Measurements from ENCODE around the gene AMIGO3. TPM values are rescaled to one million over a fixed set of nuclear protein-coding genes. Genes with fewer than 3 reads are reported as not detected.
"Not testable (repeated sequence)": the region's sequence is repeated elsewhere in the genome, so short reads cannot be mapped to it uniquely, and the experiment has no call there.

AMIGO3 gene
- total RNA-seq, 1 donor from 2014 or later: 1.0 TPM

- DNase-seq: peak; percentile 25
Observed at GRCh38 chr3:49686769-49687423, 32.6 kb downstream of the AMIGO3 start.

GRCh38 chr3:49686346-49686745 lies 33.1 kb downstream of the AMIGO3 start:
- not testable (repeated sequence) for DNase-seq

- not testable (repeated sequence) for DNase-seq
Observed at GRCh38 chr3:49685846-49686245, 33.6 kb downstream of the AMIGO3 start.

- not testable (repeated sequence) for DNase-seq
Observed at GRCh38 chr3:49685103-49685502, 34.4 kb downstream of the AMIGO3 start.

- DNase-seq: not testable (repeated sequence)
Observed at GRCh38 chr3:49684453-49684852, 35.0 kb downstream of the AMIGO3 start.

DNA sequence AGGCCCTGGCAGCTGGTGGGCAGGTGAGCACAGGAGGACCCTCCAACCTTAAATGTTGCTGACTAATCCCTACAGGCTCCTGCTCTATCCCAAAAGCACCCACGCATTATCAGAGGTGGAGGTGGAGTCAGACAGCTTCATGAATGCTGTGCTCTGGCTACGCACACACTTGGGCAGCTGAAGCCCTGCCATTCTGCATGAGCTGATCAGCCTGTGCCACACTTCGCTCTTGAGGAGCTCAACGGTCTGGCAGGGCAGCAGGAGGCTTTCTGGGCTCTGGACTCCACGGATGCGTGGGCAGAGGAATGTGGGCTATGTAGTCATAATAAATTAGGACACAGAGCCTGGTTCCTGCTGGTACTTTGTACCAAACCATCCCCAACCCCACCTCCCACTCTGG lies 36.3 kb downstream of the AMIGO3 start:
- DNase-seq: no peak

- DNase-seq: no peak
Observed at GRCh38 chr3:49681543-49681942, 37.9 kb downstream of the AMIGO3 start.

GRCh38 chr3:49681232-49681522 lies 38.3 kb downstream of the AMIGO3 start:
- DNase-seq: no peak

GRCh38 chr3:49680493-49681231 lies 38.8 kb downstream of the AMIGO3 start:
- no peak for DNase-seq

GRCh38 chr3:49675912-49676311 lies 43.6 kb downstream of the AMIGO3 start:
- no peak for DNase-seq

- DNase-seq: no peak
Observed at GRCh38 chr3:49674497-49674983, 44.9 kb downstream of the AMIGO3 start.

- DNase-seq: peak; percentile 95
Observed at GRCh38 chr3:49673715-49674496, 45.6 kb downstream of the AMIGO3 start, which contains the start of gene APEH. APEH (plus strand) TSS chr3:49674351; CDS start chr3:49674402, 51 bp downstream.

DNA sequence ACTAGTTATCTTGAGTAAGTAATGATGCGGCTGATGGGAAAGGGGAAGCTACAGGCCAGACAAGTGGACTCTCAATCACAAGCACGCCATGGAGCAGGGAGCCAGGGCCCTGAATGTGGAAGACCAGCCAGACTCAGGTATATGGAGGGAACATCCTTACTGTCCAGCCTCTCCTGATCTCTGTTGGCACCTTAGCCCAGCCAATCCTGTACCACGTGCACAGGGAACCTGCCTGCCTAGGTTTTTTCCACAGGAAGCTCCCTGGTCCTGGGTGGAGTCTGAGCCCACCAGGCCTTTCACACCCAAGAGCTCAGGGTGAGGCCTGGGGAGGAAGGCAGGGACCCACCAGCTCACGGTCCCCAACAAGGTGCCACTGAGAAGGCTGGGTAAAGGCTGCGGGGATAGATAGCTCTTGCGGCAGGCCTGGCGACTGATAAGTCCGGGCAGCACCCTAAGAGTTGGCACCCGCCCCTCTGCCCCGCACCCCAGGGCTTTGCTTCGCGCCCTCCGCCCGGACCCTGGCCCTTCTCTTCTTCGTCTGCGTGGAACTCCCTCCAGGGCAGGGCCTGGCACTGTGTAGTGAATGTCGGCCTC lies 46.3 kb downstream of the AMIGO3 start:
- DNase-seq: peak; percentile 20

- DNase-seq: peak; percentile 82
Observed at GRCh38 chr3:49671291-49672288, 47.9 kb downstream of the AMIGO3 start.

- DNase-seq: no peak
Observed at GRCh38 chr3:49670940-49671290, 48.6 kb downstream of the AMIGO3 start.

DNA sequence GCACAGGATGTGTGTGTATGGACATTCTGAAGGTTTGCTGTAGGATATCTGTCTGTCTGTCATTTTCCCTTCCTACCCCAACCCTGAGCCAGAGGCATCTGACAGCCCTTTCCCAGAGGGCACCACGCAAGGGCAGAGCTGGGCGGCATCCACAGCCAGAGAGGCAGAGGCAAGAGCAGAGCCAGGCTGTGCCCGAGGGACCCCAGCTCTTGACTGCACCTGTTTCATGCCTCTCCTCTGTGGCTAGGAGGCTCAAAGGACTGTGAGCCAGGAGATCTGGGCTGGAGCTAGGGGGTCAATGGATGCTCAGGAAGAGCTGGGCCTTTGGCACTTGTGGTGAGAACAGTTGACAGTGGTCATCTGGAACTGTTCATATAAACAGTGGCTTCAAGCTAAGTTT lies 50.1 kb downstream of the AMIGO3 start:
- DNase-seq: no peak

DNA sequence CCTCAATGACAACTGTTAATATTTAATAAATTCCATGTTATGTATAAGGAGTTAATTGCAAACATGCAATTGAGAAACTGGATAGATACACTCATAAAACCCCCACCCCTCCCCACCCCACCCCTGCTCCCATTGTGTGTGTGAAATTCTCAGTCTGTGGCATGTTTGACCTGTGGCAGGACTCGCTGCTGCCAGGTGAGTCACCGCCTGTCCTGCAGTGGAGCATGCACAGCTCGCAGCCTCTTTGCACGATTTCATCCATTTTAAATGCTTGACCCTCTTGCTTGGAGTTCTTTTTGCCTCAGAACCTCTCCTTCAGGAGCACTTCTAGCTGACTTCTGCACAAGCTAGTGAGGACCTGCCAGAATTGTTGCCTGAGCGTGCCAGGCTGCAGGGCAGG lies 50.6 kb downstream of the AMIGO3 start:
- no peak for DNase-seq

GRCh38 chr3:49668414-49668797 lies 51.1 kb downstream of the AMIGO3 start:
- no peak for DNase-seq

GRCh38 chr3:49667701-49668413 lies 51.6 kb downstream of the AMIGO3 start:
- no peak for DNase-seq

All from dermis blood vessel endothelial cell (primary cell).